GM12872 (cell line): Measurements from ENCODE around the gene S100Z.

ENCODE experiments used
- CTCF ChIP-seq: IDR thresholded peaks from 3 replicates; pipeline ENCODE4 v1.5.1; 2011; ENCODE audit warnings: low read depth, mild to moderate bottlenecking, low read length, moderate library complexity; ENCODE audit not compliant: insufficient read depth

S100Z gene

DNA sequence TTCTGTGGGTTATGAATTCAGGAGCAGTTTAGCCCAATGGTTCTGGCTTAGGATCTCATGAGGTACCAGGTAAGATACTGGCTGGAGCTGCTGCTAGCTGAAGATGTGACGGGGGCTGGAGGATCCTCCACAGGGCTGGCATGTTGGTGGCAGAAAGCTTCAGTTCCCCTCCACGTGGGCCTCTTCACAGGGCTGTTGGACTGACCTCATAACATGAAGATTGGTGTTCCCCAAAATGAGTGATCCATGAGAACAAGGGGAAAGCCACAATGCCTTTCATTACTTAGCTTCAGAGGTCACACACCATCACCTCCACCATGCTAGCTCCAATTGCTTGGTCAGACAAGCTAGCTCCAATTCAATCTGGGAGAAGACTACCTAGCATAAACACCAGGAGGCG is 8.5 kb upstream of the S100Z start:
- TF ChIP-seq CTCF: no peak

DNA sequence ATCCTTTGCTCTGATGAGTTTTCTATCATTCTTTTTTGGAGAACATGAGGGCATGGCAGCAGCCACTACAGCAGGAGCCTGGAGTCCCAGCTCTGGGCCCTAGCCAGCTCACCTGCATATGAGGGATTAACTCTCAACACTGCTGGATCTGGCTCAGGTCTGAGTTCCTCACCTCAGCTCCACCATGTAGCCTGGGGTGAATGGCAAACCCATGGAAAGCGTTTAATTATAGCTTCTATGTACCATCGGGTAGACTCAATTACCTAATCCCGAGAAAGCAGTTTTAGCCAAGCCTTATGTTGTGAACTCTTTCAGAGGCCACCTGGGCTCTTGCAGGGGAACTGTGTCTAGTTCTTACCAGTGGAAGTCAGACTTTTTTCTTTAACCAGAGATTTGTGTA is 3.9 kb upstream of the S100Z start:
- no peak for TF ChIP-seq CTCF

DNA sequence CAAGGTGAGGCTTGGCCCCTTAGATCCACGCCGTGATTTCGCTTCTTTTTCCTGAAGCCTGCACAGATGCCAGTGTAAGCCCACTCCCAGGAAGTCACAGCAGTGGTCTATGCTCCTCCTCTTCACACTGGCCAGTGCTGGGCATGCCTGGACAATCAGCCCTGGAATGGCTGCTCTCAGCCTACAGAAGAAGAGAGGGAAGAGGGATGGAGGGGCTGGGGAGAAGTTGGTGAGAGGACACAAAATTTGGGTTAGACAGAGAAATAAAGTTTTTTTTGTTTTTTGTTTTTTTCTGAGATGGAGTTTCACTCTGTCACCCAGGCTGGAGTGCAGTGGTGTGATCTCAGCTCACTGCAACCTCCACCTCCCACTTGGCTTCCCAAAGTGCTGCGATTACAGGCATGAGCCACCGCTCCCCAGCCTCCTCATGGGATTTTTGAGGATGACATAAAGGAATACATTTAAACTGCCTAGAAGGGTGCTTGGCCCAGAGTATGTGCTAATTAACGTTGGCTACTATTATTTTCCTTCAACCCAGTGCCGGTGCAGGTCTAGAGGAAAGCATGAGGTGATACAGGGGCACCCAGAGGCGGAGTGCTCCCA is 830 bp downstream of the S100Z start:
- no peak for TF ChIP-seq CTCF

DNA sequence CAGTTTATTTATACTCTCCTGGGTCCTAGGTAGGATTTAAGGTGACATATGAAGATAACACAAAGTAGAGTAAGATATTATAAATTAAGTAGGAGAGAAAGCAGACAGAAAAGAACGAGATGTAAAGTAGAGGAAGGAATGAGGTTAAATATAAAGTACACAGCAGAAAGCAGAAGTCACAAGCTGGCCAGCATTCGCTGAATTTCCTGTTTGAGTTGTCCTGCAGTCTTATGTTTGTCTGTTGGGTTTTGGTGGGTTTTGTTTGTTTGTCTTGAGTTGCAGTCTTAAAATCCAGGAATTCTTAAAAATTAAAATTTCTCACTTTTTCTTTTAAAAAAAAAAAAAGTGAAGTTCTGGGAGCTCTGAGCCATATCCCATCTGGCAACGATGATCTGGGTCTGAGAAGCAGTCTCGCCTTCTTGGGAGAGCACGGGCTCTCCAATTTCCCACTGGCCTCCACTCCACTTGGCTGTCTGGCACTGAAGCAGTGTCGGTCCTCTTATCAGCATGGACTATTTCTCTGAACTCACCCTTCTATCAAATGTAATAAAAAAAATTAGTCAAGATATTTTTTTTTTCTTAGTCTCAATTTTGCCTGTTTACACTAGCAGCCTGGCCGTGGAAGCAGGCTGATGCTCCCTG is 2.0 kb downstream of the S100Z start:
- no peak for TF ChIP-seq CTCF

- TF ChIP-seq CTCF: no peak
Measured at GRCh38 chr5:76852772-76853171, 3.0 kb downstream of the S100Z start.

DNA sequence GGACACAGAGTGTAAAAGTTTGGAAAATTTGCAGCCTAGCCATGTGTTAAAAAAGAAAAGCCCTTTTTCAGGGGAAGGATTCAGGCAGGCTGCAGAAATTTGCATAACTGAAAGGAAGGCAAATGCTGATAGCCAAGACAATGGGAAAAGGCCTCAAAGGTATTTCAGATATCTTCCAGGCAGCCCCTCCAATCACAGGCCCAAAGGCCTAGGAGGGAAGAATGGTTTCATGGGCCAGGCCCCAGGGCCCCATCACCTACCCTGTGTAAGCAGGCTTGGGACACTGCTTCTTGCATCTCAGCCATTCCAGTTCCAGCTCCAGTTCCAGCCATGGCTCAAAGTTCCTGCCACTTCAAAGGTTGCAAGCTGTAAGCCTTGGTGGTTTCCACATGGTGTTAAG is 4.8 kb downstream of the S100Z start:
- no peak for TF ChIP-seq CTCF

DNA sequence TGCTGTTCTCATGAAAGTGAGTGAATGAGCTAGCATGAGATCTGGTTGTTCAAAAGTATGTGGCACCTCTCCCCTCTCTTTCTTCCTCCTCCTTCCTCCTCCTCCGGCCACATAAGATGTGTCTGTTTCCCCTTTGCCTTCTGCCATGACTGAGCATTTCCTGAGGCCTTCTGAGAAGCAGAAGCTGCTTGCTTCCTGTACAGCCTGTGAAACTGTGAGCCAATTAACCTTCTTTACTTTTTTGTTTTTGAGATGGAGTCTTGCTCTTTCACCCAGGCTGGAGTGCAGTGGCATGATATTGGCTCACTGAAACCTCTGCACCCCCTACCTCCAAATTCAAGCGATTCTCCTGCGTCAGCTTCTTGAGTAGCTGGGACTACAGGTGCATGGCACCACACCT is 6.1 kb downstream of the S100Z start:
- no peak for TF ChIP-seq CTCF
